Measurements from ENCODE around the gene SUPT3H. TPM values are rescaled to one million over a fixed set of nuclear protein-coding genes. Genes with fewer than 3 reads are reported as not detected.
"Not testable (repeated sequence)": the region's sequence is repeated elsewhere in the genome, so short reads cannot be mapped to it uniquely, and the experiment has no call there.

SUPT3H gene
- total RNA-seq, 6 experiments from 2014 or later, result 5.6 to 8.2 (median 6.5) TPM

DNA sequence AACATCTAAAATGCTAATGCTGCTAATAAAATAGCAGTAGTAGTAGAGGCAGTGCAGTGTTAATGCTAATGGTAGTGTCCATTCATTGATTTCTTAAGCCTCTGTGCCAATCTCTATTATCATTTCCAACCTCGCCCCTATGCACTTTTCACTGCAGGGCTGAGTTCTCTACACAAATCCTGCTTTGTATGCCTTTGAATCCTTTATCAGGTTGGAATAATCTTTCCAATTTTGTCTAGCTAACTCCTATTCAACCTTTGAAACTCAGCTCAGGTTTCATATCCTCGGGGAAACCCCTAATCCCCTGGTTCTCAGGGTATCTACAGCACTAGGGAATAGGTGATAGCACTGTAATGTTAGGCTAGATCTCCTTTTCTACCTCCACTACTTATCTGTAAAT lies 333.6 kb downstream of the SUPT3H start:
- H3K27ac Mint-ChIP-seq, result no peak overlapping the region
- H3K9me3 Mint-ChIP-seq, result no peaks in the 10 kb centered on the region
- TF ChIP-seq, protein P1, sequence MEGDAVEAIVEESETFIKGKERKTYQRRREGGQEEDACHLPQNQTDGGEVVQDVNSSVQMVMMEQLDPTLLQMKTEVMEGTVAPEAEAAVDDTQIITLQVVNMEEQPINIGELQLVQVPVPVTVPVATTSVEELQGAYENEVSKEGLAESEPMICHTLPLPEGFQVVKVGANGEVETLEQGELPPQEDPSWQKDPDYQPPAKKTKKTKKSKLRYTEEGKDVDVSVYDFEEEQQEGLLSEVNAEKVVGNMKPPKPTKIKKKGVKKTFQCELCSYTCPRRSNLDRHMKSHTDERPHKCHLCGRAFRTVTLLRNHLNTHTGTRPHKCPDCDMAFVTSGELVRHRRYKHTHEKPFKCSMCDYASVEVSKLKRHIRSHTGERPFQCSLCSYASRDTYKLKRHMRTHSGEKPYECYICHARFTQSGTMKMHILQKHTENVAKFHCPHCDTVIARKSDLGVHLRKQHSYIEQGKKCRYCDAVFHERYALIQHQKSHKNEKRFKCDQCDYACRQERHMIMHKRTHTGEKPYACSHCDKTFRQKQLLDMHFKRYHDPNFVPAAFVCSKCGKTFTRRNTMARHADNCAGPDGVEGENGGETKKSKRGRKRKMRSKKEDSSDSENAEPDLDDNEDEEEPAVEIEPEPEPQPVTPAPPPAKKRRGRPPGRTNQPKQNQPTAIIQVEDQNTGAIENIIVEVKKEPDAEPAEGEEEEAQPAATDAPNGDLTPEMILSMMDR (IDR thresholded peaks at IDR 0.05), result no peak
- no peak for DNase-seq
- H3K27me3 Mint-ChIP-seq (ENCODE audit: insufficient read depth), result no peaks in the 10 kb centered on the region; the same call in 1 of the 2 replicates
- H3K36me3 Mint-ChIP-seq (ENCODE audit: low read depth), result no peaks in the 10 kb centered on the region
- H3K4me3 Mint-ChIP-seq, result no peak overlapping the region
- peaks cover 21% of the 10 kb centered on the region for H3K4me1 Mint-ChIP-seq (ENCODE audit: low read depth)

DNA sequence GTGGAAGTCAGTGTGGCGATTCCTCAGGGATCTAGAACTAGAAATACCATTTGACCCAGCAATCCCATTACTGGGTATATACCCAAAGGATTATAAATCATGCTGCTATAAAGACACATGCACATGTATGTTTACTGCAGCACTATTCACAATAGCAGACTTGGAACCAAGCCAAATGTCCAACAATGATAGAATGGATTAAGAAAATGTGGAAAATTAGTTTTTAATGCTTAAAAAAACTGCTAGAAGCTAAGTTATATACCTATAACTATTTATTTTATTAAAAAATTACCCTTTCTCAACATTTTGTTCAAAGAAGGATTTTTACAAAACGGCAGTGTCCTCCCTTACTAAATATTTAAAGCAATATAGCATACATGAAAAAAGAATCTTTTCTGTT lies 335.1 kb downstream of the SUPT3H start:
- not testable (repeated sequence) for H3K27ac Mint-ChIP-seq; H3K36me3 Mint-ChIP-seq (ENCODE audit: low read depth); DNase-seq; H3K27me3 Mint-ChIP-seq (ENCODE audit: insufficient read depth); H3K4me3 Mint-ChIP-seq; H3K9me3 Mint-ChIP-seq
- peaks cover 19% of the 10 kb centered on the region for H3K4me1 Mint-ChIP-seq (ENCODE audit: low read depth)

DNA sequence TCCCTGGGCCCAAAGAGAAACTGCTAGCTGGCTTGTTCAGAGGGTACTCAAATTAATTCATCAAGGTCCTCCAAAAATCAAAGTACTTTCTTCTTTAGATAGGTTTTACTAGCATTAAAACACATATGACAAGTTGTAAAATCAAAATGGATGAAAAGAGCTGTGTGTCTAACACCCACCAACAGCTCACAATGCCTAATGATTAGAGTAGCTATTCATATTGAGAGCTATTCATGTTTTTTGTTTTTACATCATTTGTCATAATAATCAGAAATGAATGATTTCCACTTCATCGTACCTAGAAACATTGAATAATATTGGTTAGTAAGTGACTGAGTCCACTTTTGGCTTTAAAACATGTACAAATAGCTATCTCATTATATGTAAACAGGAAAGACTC lies 339.5 kb downstream of the SUPT3H start:
- H3K27me3 Mint-ChIP-seq (ENCODE audit: insufficient read depth), result no peaks in the 10 kb centered on the region

DNA sequence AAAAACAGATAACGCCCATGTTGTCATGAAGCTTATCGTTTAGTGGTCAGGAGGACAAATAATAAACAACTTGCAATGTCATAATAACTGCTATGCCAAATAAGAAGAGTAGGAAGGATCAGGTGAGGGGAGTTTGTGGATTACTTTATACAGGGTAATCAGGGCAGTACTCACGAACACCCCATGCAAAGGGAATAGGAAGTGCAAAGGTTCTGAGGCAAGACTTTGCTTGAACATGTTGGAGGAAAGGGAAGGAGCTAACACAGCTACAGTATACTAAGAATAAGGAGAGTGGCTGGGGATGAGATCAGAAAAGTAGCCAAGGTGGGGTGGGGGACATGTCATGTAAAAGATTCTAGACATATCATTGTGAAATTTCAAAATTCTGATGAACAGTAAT lies 341.6 kb downstream of the SUPT3H start:
- Mint-ChIP-seq H3K27me3 (ENCODE audit: insufficient read depth) (no peaks in the 10 kb centered on the region), H3K4me3 (no peak overlapping the region), H3K36me3 (ENCODE audit: low read depth) (no peaks in the 10 kb centered on the region), H3K4me1 (ENCODE audit: low read depth) (no peaks in the 10 kb centered on the region), H3K9me3 (no peaks in the 10 kb centered on the region), H3K27ac (no peak overlapping the region)
- no peak for DNase-seq
- TF ChIP-seq, protein P1 (IDR thresholded peaks at IDR 0.05), result no peak

More for the DNA sequence above, 339.5 kb downstream of the SUPT3H start:
- Mint-ChIP-seq H3K4me1 (ENCODE audit: low read depth) (no peaks in the 10 kb centered on the region), H3K9me3 (no peaks in the 10 kb centered on the region), H3K4me3 (no peak overlapping the region), H3K27ac (no peak overlapping the region), H3K36me3 (ENCODE audit: low read depth) (no peaks in the 10 kb centered on the region)
- TF ChIP-seq, protein P1 (IDR thresholded peaks at IDR 0.05), result no peak
- DNase-seq, result no peak

DNA sequence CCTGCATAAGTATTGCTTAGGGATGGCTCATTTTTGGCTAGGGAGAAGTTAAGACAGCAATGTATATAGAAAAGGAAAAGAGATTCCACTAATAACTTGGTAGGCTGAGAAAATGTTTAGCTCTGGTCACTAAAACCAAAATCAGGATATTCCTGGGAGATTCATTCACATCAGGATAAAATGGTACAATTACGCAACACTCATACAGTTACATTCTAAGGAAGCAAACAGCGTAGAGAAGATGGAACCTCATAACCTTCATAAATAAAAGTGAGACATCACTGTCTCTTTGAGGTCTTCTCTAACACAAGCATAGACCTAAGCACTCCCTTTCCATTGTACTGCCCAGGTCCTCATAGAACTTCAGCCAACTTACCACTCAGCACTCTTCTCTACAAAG lies 345.3 kb downstream of the SUPT3H start:
- no peak for DNase-seq
- peaks cover 11% of the 10 kb centered on the region for H3K36me3 Mint-ChIP-seq (ENCODE audit: low read depth)

DNA sequence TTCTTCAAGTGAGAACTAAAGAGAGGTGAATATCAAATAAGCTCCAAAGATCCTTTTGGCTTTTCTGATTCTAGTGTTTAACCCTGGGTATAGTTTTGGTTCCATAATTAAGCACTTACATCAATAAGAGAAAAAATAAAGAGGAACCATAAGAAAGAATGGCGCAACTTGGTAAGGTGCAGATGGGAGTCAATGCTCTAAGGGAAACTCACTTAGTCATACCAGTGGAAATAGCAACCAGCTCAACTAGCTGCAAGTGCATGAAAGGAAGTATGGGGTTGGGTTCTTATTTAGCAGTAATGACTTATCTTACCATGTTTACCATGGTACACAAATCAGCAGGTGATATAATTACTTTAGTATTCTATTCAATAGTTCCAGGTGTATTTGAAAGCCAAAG lies 346.1 kb downstream of the SUPT3H start:
- H3K27me3 Mint-ChIP-seq (ENCODE audit: insufficient read depth), result no peaks in the 10 kb centered on the region
- H3K4me3 Mint-ChIP-seq, result no peak overlapping the region
- peaks cover 12% of the 10 kb centered on the region; the same call in 1 of the 2 replicates for H3K9me3 Mint-ChIP-seq
- TF ChIP-seq, protein P1 (IDR thresholded peaks at IDR 0.05), result no peak
- no peaks in the 10 kb centered on the region for H3K4me1 Mint-ChIP-seq (ENCODE audit: low read depth)
- DNase-seq, result no peak
- H3K36me3 Mint-ChIP-seq (ENCODE audit: low read depth), result peaks cover 16% of the 10 kb centered on the region
- H3K27ac Mint-ChIP-seq, result no peak overlapping the region

More for the DNA sequence above, 345.3 kb downstream of the SUPT3H start:
- H3K27me3 Mint-ChIP-seq (ENCODE audit: insufficient read depth), result no peaks in the 10 kb centered on the region
- peaks cover 6% of the 10 kb centered on the region; the same call in 1 of the 2 replicates for H3K9me3 Mint-ChIP-seq
- no peaks in the 10 kb centered on the region for H3K4me1 Mint-ChIP-seq (ENCODE audit: low read depth)
- TF ChIP-seq, protein P1 (IDR thresholded peaks at IDR 0.05), result no peak
- no peak overlapping the region for H3K27ac Mint-ChIP-seq
- H3K4me3 Mint-ChIP-seq, result no peak overlapping the region
